ENCODE measurements around the gene ETV6. TPM values are rescaled to one million over a fixed set of nuclear protein-coding genes. Genes with fewer than 3 reads are reported as not detected.
A peak's percentile ranks its signal among the peaks of the same experiment; 100 is the strongest.

Gene ETV6
- total RNA-seq, 1 experiment from 2014 or later, result 14.1 TPM

GRCh38 chr12:11657511-11657910 is 8.0 kb downstream of the ETV6 start (continued):
- TF ChIP-seq ZBTB33 (IDR thresholded peaks at IDR 0.05; ENCODE audit: extremely low read depth, insufficient replicate concordance, low read length), result no peak
- no peak for TF ChIP-seq EGR1 (IDR thresholded peaks at IDR 0.05; ENCODE audit: low read depth)
- TF ChIP-seq RAD21 (IDR thresholded peaks at IDR 0.05; ENCODE audit: low read depth), result no peak

GRCh38 chr12:11658791-11659190 is 9.3 kb downstream of the ETV6 start:
- CTCF ChIA-PET, result no interaction called here
- DNase-seq (ENCODE audit: low read depth, low spot score), result no peak
- Histone ChIP-seq H3K36me3 (ENCODE audit: control insufficient read depth in 1 of 2, insufficient read depth in 2 of 2, low read length in 2 of 2) (no peaks in the 10 kb centered on the region), H2AFZ (ENCODE audit: low read depth, low read length, poor library complexity, severe bottlenecking) (no peak overlapping the region), H3K4me1 (ENCODE audit: control insufficient read depth in 1 of 2, insufficient read depth in 2 of 2, low read length in 2 of 2) (peaks cover 15 to 41% of the 10 kb centered on the region in 2 experiments; a peak in 3 of 4 replicates), H3K9me3 (ENCODE audit: control insufficient read depth in 1 of 2, insufficient read depth in 1 of 2, low read depth in 1 of 2, low read length in 2 of 2) (no peaks in the 10 kb centered on the region), H3K9me2 (ENCODE audit: insufficient read depth) (no peaks in the 10 kb centered on the region), H3K27me3 (ENCODE audit: insufficient read depth, low read length) (no peaks in the 10 kb centered on the region), H3K4me3 (replicated peaks in 1 of 2; ENCODE audit: low read depth in 1 of 2, low read length in 2 of 2) (no peak overlapping the region), H3K79me2 (ENCODE audit: insufficient read depth, low read length) (no peaks in the 10 kb centered on the region), H3K9ac (ENCODE audit: low read length) (no peak overlapping the region), H4K20me1 (ENCODE audit: insufficient read depth) (no peaks in the 10 kb centered on the region), H3K27ac (ENCODE audit: low read depth, low read length) (no peak overlapping the region), H3K4me2 (ENCODE audit: low read length) (peak overlapping the region; percentile 41)
- RAD21 ChIA-PET (ENCODE audit: low non-redundant PET in 1 of 2, low total read pairs in 2 of 2, uncharacterized antibody in 2 of 2, unreplicated experiment in 2 of 2), result no interaction called here
- POLR2A ChIA-PET, result no interaction called here
- no TSS peak for BruUV-seq (replicated peaks)
- ATAC-seq, result no peak; the same call in 1 of the 2 replicates
- no peak for TF ChIP-seq JUND (IDR thresholded peaks at IDR 0.05)
- intact Hi-C loops (cut with micrococcal nuclease), result no loop called here

- Histone ChIP-seq H3K27me3 (ENCODE audit: insufficient read depth, low read length) (no peaks in the 10 kb centered on the region), H3K9me3 (ENCODE audit: control insufficient read depth in 1 of 2, insufficient read depth in 1 of 2, low read depth in 1 of 2, low read length in 2 of 2) (no peaks in the 10 kb centered on the region), H3K9ac (ENCODE audit: low read length) (no peak overlapping the region), H3K4me3 (replicated peaks in 1 of 2; ENCODE audit: low read depth in 1 of 2, low read length in 2 of 2) (no peak overlapping the region), H3K9me2 (ENCODE audit: insufficient read depth) (no peaks in the 10 kb centered on the region), H4K20me1 (ENCODE audit: insufficient read depth) (no peaks in the 10 kb centered on the region), H3K4me2 (ENCODE audit: low read length) (peak overlapping the region; percentile 41), H3K4me1 (ENCODE audit: control insufficient read depth in 1 of 2, insufficient read depth in 2 of 2, low read length in 2 of 2) (peaks cover 15 to 41% of the 10 kb centered on the region in 2 experiments; a peak in 3 of 4 replicates), H3K79me2 (ENCODE audit: insufficient read depth, low read length) (no peaks in the 10 kb centered on the region), H3K27ac (ENCODE audit: low read depth, low read length) (no peak overlapping the region), H2AFZ (ENCODE audit: low read depth, low read length, poor library complexity, severe bottlenecking) (no peak overlapping the region), H3K36me3 (ENCODE audit: control insufficient read depth in 1 of 2, insufficient read depth in 2 of 2, low read length in 2 of 2) (no peaks in the 10 kb centered on the region)
- ATAC-seq (no peak), DNase-seq (ENCODE audit: low read depth, low spot score) (no peak)
- intact Hi-C loops (cut with micrococcal nuclease), result no loop called here
- ChIA-PET CTCF (no interaction called here), POLR2A (no interaction called here), RAD21 (ENCODE audit: low non-redundant PET in 1 of 2, low total read pairs in 2 of 2, uncharacterized antibody in 2 of 2, unreplicated experiment in 2 of 2) (no interaction called here)
- BruUV-seq (replicated peaks), result no TSS peak
- TF ChIP-seq SIN3A (IDR thresholded peaks at IDR 0.05; ENCODE audit: low read depth) (no peak), EZH2phosphoT487 (IDR thresholded peaks at IDR 0.05; ENCODE audit: borderline replicate concordance) (no peak), MAX (IDR thresholded peaks at IDR 0.05) (no peak), EGR1 (IDR thresholded peaks at IDR 0.05; ENCODE audit: low read depth) (no peak), FOSL1 (IDR thresholded peaks at IDR 0.05; ENCODE audit: low read depth) (no peak), JUND (IDR thresholded peaks at IDR 0.05) (no peak), SRF (IDR thresholded peaks at IDR 0.05; ENCODE audit: low read depth) (no peak), POLR2AphosphoS5 (IDR thresholded peaks at IDR 0.05; ENCODE audit: low read depth, low read length) (no peak), ZNF274 (IDR thresholded peaks at IDR 0.05; ENCODE audit: low read depth, low read length) (no peak), TCF7L2 (IDR thresholded peaks at IDR 0.05; ENCODE audit: borderline replicate concordance, extremely low read depth, insufficient read depth, insufficient read length) (no peak), POLR2A (IDR thresholded peaks at IDR 0.05; ENCODE audit: borderline replicate concordance, extremely low read depth, insufficient read depth, insufficient read length) (no peak), ZBTB33 (IDR thresholded peaks at IDR 0.05; ENCODE audit: extremely low read depth, insufficient replicate concordance, low read length) (no peak)
Measured at GRCh38 chr12:11660624-11661023, 11.2 kb downstream of the ETV6 start.
